Measurements from ENCODE around the gene CD63.

Gene CD63

GRCh38 chr12:55686366-55687010 is 42.3 kb downstream of the CD63 start:
- DNase-seq (ENCODE audit: low spot score): no peak

GRCh38 chr12:55685671-55686070 is 43.1 kb downstream of the CD63 start:
- DNase-seq (ENCODE audit: low spot score): no peak

GRCh38 chr12:55684761-55685370 is 43.9 kb downstream of the CD63 start:
- DNase-seq (ENCODE audit: low spot score): no peak

GRCh38 chr12:55683676-55684075 is 45.1 kb downstream of the CD63 start:
- no peak for DNase-seq (ENCODE audit: low spot score)

GRCh38 chr12:55682087-55682796 is 46.6 kb downstream of the CD63 start:
- no peak for DNase-seq (ENCODE audit: low spot score)

GRCh38 chr12:55681142-55682077 is 47.4 kb downstream of the CD63 start:
- DNase-seq (ENCODE audit: low spot score): peak; percentile 22

GRCh38 chr12:55679691-55680090 is 49.1 kb downstream of the CD63 start:
- DNase-seq (ENCODE audit: low spot score): no peak

- peak; percentile 30 for DNase-seq (ENCODE audit: low spot score)
Observed at GRCh38 chr12:55676707-55677106, 52.1 kb downstream of the CD63 start.

- no peak for DNase-seq (ENCODE audit: low spot score)
Observed at GRCh38 chr12:55675666-55676065, 53.1 kb downstream of the CD63 start.

Measured in pons (tissue), 1 donor.